ENCODE results near the gene GBF1. TPM values are rescaled to one million over a fixed set of nuclear protein-coding genes. Genes with fewer than 3 reads are reported as not detected.
A peak's percentile ranks its signal among the peaks of the same experiment; 100 is the strongest.

GBF1 gene
- total RNA-seq, 4 donors from 2014 or later: 34.0 to 68.3 (median 53.5) TPM

DNA sequence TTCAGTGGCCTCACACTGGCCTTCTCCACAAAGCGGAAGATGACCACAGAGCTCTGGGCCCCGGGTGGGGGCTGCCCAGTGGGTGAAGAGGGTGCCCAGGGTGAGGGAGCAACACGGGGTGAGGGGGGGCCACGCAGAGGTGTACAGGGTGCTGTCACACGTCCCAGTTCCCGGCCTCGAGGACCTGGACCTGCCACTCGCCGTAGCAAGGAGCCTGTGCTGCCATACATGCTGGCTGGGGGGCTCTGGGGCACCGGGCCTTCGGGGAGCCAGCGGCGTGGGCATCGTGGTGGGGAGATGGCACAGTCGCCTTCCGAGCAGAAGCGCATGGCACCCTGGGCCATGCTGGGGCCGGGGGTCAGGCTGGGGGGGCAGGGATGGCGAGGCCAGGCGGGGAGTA, 171.4 kb downstream of the GBF1 start:
- 83 to 87% methylated on average over 9 to 20 of the region's 20 CpGs for WGBS, 2 donors
- H3K36me3 ChIP-seq: no peaks in the 10 kb centered on the region
- DNase-seq: no peak
- intact Hi-C loops (cut with DNase I): no loop called here
- H3K27ac ChIP-seq: no peak overlapping the region
- no peak for TF ChIP-seq POLR2A (IDR thresholded peaks at IDR 0.05)
- TF ChIP-seq, protein P1, sequence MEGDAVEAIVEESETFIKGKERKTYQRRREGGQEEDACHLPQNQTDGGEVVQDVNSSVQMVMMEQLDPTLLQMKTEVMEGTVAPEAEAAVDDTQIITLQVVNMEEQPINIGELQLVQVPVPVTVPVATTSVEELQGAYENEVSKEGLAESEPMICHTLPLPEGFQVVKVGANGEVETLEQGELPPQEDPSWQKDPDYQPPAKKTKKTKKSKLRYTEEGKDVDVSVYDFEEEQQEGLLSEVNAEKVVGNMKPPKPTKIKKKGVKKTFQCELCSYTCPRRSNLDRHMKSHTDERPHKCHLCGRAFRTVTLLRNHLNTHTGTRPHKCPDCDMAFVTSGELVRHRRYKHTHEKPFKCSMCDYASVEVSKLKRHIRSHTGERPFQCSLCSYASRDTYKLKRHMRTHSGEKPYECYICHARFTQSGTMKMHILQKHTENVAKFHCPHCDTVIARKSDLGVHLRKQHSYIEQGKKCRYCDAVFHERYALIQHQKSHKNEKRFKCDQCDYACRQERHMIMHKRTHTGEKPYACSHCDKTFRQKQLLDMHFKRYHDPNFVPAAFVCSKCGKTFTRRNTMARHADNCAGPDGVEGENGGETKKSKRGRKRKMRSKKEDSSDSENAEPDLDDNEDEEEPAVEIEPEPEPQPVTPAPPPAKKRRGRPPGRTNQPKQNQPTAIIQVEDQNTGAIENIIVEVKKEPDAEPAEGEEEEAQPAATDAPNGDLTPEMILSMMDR (IDR thresholded peaks at IDR 0.05): no peak
- peaks cover 14 to 17% of the 10 kb centered on the region in 2 donors for H3K4me1 ChIP-seq
- H3K9me3 ChIP-seq: no peaks in the 10 kb centered on the region
- no peak overlapping the region for H3K4me3 ChIP-seq (replicated peaks in 1 of 3)
- no peaks in the 10 kb centered on the region for H3K27me3 ChIP-seq

DNA sequence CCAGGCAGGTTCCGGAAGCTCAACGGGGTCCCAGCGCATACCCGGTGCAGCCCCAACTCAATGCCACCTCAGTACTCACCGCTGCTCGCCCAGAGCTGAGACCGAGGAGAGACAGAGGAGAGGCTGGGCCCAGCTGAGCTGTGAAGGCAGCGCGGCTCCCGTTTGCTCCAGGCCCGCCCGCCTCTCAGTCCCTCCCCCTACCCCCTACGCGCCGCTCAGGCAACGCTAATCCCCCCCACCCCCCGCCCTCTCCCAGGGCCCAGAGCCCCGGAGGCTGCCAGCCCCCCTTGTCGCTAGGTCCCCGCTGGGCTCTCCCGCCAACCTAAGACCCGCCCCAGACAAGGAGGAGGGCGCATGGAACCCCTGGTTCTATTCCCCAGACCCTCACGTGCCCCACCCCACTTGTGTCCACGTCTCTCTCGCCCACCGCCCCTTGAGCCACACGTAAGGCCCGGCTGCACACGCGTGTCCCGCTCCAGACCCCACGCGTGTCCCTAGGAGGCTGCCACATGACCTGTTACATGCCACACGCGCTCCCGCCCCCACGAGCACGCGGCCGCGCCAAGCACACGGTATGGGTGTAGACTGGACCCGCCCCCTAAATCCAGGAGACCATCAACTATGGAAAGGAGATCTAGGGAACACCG, 173.4 kb downstream of the GBF1 start, which contains the start of gene PSD:
Gene PSD, minus strand, starts transcription at position 164 of the 647 bp plus-strand sequence. CDS start 1,747 bp downstream, outside the sequence.
- TF ChIP-seq, protein P1 (IDR thresholded peaks at IDR 0.05): no peak
- TF ChIP-seq POLR2A (IDR thresholded peaks at IDR 0.05): no peak
- H3K27ac ChIP-seq: no peak within 1 kb of the TSS
- peak within 1 kb of the TSS in 1 of 3 donors; percentile 88 for H3K4me3 ChIP-seq (replicated peaks in 1 of 3)
- peaks cover 0 to 6% of the 10 kb centered on the region in 2 donors for H3K36me3 ChIP-seq
- intact Hi-C loops (cut with DNase I): no loop called here
- no peaks in the 10 kb centered on the region for H3K27me3 ChIP-seq
- no peak for DNase-seq
- 0 to 1% methylated on average over 7 to 18 of the region's 45 CpGs for WGBS, 2 donors
- H3K9me3 ChIP-seq: no peaks in the 10 kb centered on the region
- H3K4me1 ChIP-seq: peaks cover 29 to 35% of the 10 kb centered on the region in 2 donors

DNA sequence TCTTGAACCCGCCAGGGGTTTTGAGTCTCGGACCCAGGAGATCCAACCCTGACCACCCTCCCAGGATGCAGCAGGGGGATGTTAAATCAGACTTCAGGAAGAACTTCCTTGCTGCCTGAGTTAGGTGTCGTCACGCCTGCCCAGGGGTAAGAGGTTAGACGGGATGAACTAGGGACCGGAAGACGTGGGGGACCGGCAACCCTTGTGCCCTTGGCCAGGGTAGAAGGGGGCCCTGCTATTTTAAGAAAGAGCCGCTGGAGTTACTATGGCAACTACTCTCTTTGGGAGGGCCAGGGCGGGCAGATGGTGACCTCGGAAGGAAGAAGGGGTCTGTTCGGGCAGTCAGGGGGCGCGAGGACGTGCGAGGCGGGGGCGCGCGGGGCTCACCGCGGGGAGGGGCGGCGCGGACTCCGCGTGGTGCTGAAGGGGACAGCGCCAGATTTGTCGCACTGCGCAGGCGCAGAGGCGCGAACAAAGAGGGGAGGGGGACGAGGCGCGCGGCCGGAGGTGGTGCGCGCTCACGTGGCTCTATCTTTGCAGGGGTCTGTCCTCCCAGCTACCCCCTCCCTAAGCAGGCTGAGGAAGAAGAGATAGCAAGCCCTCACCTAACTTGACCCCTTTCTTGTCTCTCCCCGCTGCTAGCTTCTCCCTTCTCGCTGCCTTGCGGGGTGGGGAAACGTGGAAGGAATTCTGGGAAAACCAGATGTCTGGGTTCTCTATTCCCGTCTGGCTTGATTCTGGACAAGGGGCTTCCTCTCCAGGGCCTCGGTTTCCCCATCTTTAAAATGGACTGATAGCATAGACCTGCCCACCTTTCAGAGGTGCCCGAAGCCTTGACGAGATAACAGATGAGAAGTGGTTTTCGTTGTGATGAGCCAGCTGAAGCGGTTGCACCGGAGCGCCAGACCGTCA, 174.2 kb downstream of the GBF1 start:
- Histone ChIP-seq H3K36me3 (peaks cover 0 to 6% of the 10 kb centered on the region in 2 donors), H3K27me3 (no peaks in the 10 kb centered on the region), H3K9me3 (no peaks in the 10 kb centered on the region), H3K4me3 (replicated peaks in 1 of 3) (peak overlapping the region in 1 of 3 donors; percentile 88), H3K27ac (no peak overlapping the region), H3K4me1 (peaks cover 29 to 36% of the 10 kb centered on the region in 2 donors)
- intact Hi-C loops (cut with DNase I): loop anchor here (10.0 kb wide), 1 partner anchor 165 kb away; no protein-coding TSS in a partner anchor
- WGBS, 2 donors: 1 to 2% methylated on average over 34 to 41 of the region's 54 CpGs
- TF ChIP-seq, protein P1 (IDR thresholded peaks at IDR 0.05): no peak
- no peak for TF ChIP-seq POLR2A (IDR thresholded peaks at IDR 0.05)
- DNase-seq: peak; percentile 40 to 51

DNA sequence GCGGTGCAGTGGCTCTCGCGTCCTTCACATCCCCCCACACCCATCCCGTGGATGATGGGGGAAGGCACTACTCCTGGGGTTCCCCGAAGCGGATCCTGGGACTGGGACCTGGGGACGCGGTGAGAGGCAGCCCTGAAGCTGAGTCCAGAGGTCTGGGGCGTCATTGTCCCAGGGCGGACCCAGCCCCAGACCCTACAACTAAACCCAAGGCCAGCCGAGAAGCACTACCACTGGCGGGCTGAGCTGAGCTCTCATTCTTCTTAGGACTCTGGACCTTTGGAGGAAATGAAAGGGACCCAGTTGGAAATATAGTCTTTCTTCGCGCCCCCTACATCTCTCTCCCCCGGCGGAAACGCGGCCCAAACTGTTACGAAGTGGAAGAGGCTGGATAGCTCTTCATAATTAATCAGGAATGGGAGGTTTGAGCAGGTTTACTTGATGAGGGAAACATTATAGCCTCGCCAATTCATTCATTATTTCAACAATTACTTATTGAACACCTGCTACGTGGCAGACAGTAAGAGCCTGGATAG, 174.9 kb downstream of the GBF1 start:
- intact Hi-C loops (cut with DNase I): loop anchor here (10.0 kb wide), 1 partner anchor 165 kb away; no protein-coding TSS in a partner anchor
- peaks cover 29 to 36% of the 10 kb centered on the region in 2 donors for H3K4me1 ChIP-seq
- H3K9me3 ChIP-seq: no peaks in the 10 kb centered on the region
- H3K36me3 ChIP-seq: peaks cover 0 to 6% of the 10 kb centered on the region in 2 donors
- no peak for DNase-seq
- H3K4me3 ChIP-seq (replicated peaks in 1 of 3): peak overlapping the region; percentile 3 to 91 (median 88)
- peak overlapping the region in 2 of 3 donors; percentile 77 to 92 for H3K27ac ChIP-seq
- no peak for TF ChIP-seq POLR2A (IDR thresholded peaks at IDR 0.05)
- TF ChIP-seq, protein P1 (IDR thresholded peaks at IDR 0.05): no peak
- H3K27me3 ChIP-seq: no peaks in the 10 kb centered on the region
- 0 to 2% methylated on average over 11 to 12 of the region's 21 CpGs for WGBS, 2 donors

Data from thyroid gland (tissue), 4 donors.